Prostate gland (tissue), 2 donors: Measurements from ENCODE around the gene RNF213.

Experiments used
- POLR2A ChIP-seq: fragments of 450-650 bp; IDR thresholded peaks from one replicate; pipeline ENCODE4 v1.6.1; 2016; ENCODE audit warnings: antibody characterized with exemption, mild to moderate bottlenecking
- TF ChIP-seq, protein P1 (sequence below), 4 experiments: fragments of 200-600 bp in 2 of 4; fragments of 450-650 bp in 2 of 4; sonication (generic) in 2 of 4; IDR thresholded peaks; 1 replicate in 3 of 4; 2 replicates in 1 of 4; pipeline ENCODE4 v1.5.1; 2016 to 2019; ENCODE audit warnings: antibody characterized with exemption in 4 of 4, mild to moderate bottlenecking in 2 of 4, moderate library complexity in 2 of 4

GRCh38 chr17:80294210-80294609 lies 33.6 kb downstream of the RNF213 start:
- TF ChIP-seq, protein P1, sequence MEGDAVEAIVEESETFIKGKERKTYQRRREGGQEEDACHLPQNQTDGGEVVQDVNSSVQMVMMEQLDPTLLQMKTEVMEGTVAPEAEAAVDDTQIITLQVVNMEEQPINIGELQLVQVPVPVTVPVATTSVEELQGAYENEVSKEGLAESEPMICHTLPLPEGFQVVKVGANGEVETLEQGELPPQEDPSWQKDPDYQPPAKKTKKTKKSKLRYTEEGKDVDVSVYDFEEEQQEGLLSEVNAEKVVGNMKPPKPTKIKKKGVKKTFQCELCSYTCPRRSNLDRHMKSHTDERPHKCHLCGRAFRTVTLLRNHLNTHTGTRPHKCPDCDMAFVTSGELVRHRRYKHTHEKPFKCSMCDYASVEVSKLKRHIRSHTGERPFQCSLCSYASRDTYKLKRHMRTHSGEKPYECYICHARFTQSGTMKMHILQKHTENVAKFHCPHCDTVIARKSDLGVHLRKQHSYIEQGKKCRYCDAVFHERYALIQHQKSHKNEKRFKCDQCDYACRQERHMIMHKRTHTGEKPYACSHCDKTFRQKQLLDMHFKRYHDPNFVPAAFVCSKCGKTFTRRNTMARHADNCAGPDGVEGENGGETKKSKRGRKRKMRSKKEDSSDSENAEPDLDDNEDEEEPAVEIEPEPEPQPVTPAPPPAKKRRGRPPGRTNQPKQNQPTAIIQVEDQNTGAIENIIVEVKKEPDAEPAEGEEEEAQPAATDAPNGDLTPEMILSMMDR (IDR thresholded peaks at IDR 0.05) = no peak
- TF ChIP-seq POLR2A = no peak
